Measurements from ENCODE around the gene WDR17. TPM values are rescaled to one million over a fixed set of nuclear protein-coding genes. Genes with fewer than 3 reads are reported as not detected.
A peak's percentile ranks its signal among the peaks of the same experiment; 100 is the strongest.

WDR17 gene
- total and polyA plus RNA-seq, 2 donors (not counting 3 experiments of a cell fraction or from before 2014, with no cell fraction given): 0.07 to 0.42 TPM

- ChIA-PET POLR2A (no interaction called here), CTCF (no interaction called here)
- BruUV-seq (replicated peaks): no TSS peak
- FAIRE-seq (peak; percentile 46), DNase-seq (ENCODE audit: low read depth, low spot score) (peak; percentile 71)
- Histone ChIP-seq H3K9ac (replicated peaks; ENCODE audit: extremely low read depth, insufficient read depth, low read length) (no peak overlapping the region), H3K4me3 (replicated peaks in 1 of 3; ENCODE audit: insufficient read depth in 1 of 3, low read depth in 1 of 3, low read length in 3 of 3) (no peak overlapping the region), H3K9me1 (replicated peaks; ENCODE audit: control insufficient read depth, extremely low read depth, insufficient read depth, low read length) (no peaks in the 10 kb centered on the region), H2AFZ (ENCODE audit: low read depth, low read length) (peak overlapping the region; percentile 31), H3K4me1 (ENCODE audit: control insufficient read depth, extremely low read depth, insufficient read depth, low read length) (peaks cover 19% of the 10 kb centered on the region), H3K36me3 (ENCODE audit: control insufficient read depth in 2 of 2, extremely low read depth in 1 of 2, insufficient read depth in 2 of 2, low read length in 2 of 2) (no peaks in the 10 kb centered on the region), H4K20me1 (replicated peaks; ENCODE audit: control insufficient read depth, extremely low read depth, insufficient read depth, low read length) (no peaks in the 10 kb centered on the region), H3K9me3 (replicated peaks; ENCODE audit: control insufficient read depth, insufficient read depth, low read length) (no peaks in the 10 kb centered on the region), H3K27ac (ENCODE audit: insufficient read depth, low read depth, low read length) (no peak overlapping the region), H3K4me2 (ENCODE audit: insufficient read depth, low read length) (no peak overlapping the region), H3K27me3 (ENCODE audit: control insufficient read depth in 2 of 2, insufficient read depth in 2 of 2, low read length in 2 of 2) (no peaks in the 10 kb centered on the region), H3K79me2 (ENCODE audit: control insufficient read depth, insufficient read depth, low read length) (no peaks in the 10 kb centered on the region)
- TF ChIP-seq MYC (IDR thresholded peaks at IDR 0.05; ENCODE audit: low read depth, low read length): no peak
- TF ChIP-seq JUN (IDR thresholded peaks at IDR 0.05; ENCODE audit: borderline replicate concordance, insufficient read depth, insufficient read length, low read depth): no peak
- TF ChIP-seq GATA2 (IDR thresholded peaks at IDR 0.05; ENCODE audit: insufficient read depth, insufficient read length, low read depth, low read length): peak; percentile 76
- TF ChIP-seq CTCF (IDR thresholded peaks at IDR 0.05; ENCODE audit: extremely low read depth in 1 of 2, insufficient read depth in 1 of 2, low read depth in 1 of 2, low read length in 2 of 2): no peak
- TF ChIP-seq POLR2A (IDR thresholded peaks at IDR 0.05; ENCODE audit: low read depth, low read length): no peak
- no peak for TF ChIP-seq EZH2 (IDR thresholded peaks at IDR 0.05; ENCODE audit: borderline replicate concordance, low read depth, low read length, severe bottlenecking)
- no peak for TF ChIP-seq FOS (IDR thresholded peaks at IDR 0.05; ENCODE audit: borderline replicate concordance, insufficient read depth, low read length)
- dilution Hi-C loops (cut with MboI; ENCODE audit: extremely low pct_ligation_motif_present, low sequenced_read_pairs) (no loop called here), intact Hi-C loops (cut with micrococcal nuclease) (no loop called here)
These were observed 126.3 kb downstream of the WDR17 start for GRCh38 chr4:176191974-176192373.

Data from endothelial cell of umbilical vein (primary cell).